Right cardiac atrium (tissue), 5 donors: ENCODE data around the gene ST6GALNAC6. TPM values are rescaled to one million over a fixed set of nuclear protein-coding genes. Genes with fewer than 3 reads are reported as not detected.
"Not testable (repeated sequence)": the region's sequence is repeated elsewhere in the genome, so short reads cannot be mapped to it uniquely, and the experiment has no call there.

ENCODE experiments used
- ATAC-seq, 2 donors: fragments of 200-7000 bp; cut with Tn5 transposase; one replicate each; pipeline versions ENCODE4 v1.8.0 to v1.9.1; 2020; ENCODE audit warnings: moderate library complexity in 2 of 2, mild to moderate bottlenecking in 1 of 2
- DNase-seq, 3 donors: peaks; one replicate each; pipeline ENCODE4 v3.0.0-alpha.2; 2020
- H3K27ac ChIP-seq: one replicate; pipeline ENCODE4 v1.5.1; 2013; ENCODE audit warnings: mild to moderate bottlenecking, low read length, control low read depth, moderate library complexity
- H3K27me3 ChIP-seq: one replicate; pipeline ENCODE4 v1.6.1; 2013; ENCODE audit not compliant: control insufficient read depth, insufficient read depth
- H3K4me1 ChIP-seq: one replicate; pipeline ENCODE4 v1.6.1; 2013; ENCODE audit warnings: low read length; ENCODE audit not compliant: control insufficient read depth, insufficient read depth
- H3K4me3 ChIP-seq: one replicate; pipeline ENCODE4 v1.5.1; 2013; ENCODE audit warnings: low read length, control low read depth
- H3K9me3 ChIP-seq: one replicate; pipeline ENCODE4 v1.6.1; 2013; ENCODE audit warnings: low read length; ENCODE audit not compliant: control insufficient read depth
- WGBS: extraction: QIAGEN DNeasy Blood & Tissue Kit; methylation state at CpG from one replicate; pipeline ENCODE4 v1.1.7; 2013; 5-methylcytosine and 5-hydroxymethylcytosine counted together
- intact Hi-C, 4 donors: fragments of 100-400 bp; cut with DNase I; formaldehyde crosslinking; loops; one replicate each; pipeline versions ENCODE4 v1.11.0 to v1.14.0; 2022 to 2023
- microRNA-seq, 2 donors: library from miRNA; unstranded; fragments of <30 nt; microRNA quantifications; one replicate each; pipeline ENCODE4 v1.2.0, GENCODE V29; 2020 to 2021
- polyA plus RNA-seq: library from polyadenylated mRNA; stranded (reverse); fragments of 200-250 nt; gene quantifications from one replicate; pipeline ENCODE4 v1.2.3, GENCODE V29; 2013
- total RNA-seq, 4 donors: library from RNA; stranded (reverse); fragmentation: NEBNext Ultra II Directional; extraction: Animal tissue kit (Norgen Biotek cat#: 25700); gene quantifications; one replicate each; pipeline ENCODE4 v1.2.1, GENCODE V29; 2021
- donor health status: healthy with polysubstance abuse.
- donor health status: DM: no; HTN: yes; CAD: no.
- donor health status: DM: no; HTN: no; CAD: no.
- donor health status: DM: no; HTN: yes; CAD: no; lungs with severe emphysema.
- donor health status: DM: yes; HTN: yes; CAD: no.

Gene ST6GALNAC6
- total and polyA plus RNA-seq, 5 donors = 55.9 to 73.7 (median 65.1) TPM

DNA sequence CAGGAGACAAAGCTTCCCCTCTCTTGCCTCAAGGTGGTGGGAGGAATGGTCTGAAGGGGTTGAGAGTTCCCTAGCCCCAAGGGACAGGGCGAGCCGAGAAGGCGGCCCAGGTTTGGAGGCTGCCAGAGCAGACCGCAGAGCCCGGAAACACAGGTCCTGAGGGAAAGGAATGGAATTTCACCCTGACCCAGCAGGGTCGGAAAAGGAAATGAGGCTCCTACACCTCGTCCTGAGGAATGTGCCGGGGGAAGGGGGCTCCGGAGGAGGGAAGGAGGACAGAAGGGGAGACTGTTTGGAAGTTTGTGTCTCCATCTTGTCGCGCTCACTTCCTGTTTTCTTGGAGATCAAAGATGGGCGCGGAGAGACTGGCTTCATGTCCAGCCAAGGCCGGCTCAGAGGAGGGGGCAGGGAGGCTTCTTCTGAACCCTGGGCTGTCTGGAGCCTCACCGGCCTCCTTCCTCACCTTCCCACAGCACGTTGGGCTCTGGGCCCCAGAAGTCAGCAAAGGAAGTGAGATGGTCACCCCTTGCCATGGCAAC, 54.5 kb downstream of the ST6GALNAC6 start:
- H3K9me3 ChIP-seq = no peaks in the 10 kb centered on the region
- ATAC-seq = peak; percentile 44 to 59
- peak; percentile 72 to 84 (median 83) for DNase-seq
- intact Hi-C loops = no loop called here
- no peaks in the 10 kb centered on the region for H3K27me3 ChIP-seq
- peak overlapping the region; percentile 2 for H3K4me3 ChIP-seq
- WGBS = 36% methylated on average over 16 of the region's 16 CpGs
- H3K4me1 ChIP-seq = peaks cover 17% of the 10 kb centered on the region
- H3K27ac ChIP-seq = peak overlapping the region; percentile 89

DNA sequence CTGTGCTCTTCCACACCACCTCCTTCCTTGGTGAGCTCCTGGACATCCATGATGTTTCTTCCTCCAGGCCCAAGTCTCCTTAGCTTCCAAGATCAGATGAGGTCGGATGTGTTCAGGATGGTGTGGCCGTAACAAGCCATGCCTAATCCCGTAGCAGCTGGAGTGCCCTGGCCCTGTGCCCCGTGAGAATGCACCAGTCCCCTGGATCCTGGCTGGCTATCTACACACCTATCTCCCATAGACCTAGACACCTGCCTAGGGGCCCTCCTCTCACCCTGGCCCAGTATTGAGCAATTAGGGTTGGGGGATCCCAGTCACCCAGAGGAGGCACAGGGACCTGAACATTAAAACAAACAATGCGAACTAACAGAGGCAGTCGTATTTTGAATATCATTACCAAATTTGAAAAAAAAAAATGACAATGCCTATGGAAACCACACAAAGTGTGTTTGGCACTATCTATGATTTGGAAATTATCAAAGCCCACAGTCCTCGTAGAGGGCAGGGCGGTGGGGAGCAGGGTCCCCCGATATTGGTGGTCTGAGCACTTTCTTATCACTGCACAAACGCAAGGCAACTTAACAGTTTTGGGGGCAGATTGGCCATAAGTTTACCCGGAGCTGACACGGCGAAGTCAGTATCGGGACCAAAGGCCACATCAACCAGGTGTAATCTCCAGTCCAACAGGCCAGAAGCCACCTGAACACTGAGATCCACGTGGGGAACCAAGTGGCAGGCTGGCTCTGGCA, 58.1 kb downstream of the ST6GALNAC6 start:
- no peak for DNase-seq
- Histone ChIP-seq H3K27ac (peak overlapping the region; percentile 37), H3K4me1 (peaks cover 35% of the 10 kb centered on the region), H3K9me3 (no peaks in the 10 kb centered on the region), H3K4me3 (no peak overlapping the region), H3K27me3 (no peaks in the 10 kb centered on the region)
- WGBS = 59% methylated on average over 15 of the region's 15 CpGs
- intact Hi-C loops = no loop called here
- ATAC-seq = no peak

DNA sequence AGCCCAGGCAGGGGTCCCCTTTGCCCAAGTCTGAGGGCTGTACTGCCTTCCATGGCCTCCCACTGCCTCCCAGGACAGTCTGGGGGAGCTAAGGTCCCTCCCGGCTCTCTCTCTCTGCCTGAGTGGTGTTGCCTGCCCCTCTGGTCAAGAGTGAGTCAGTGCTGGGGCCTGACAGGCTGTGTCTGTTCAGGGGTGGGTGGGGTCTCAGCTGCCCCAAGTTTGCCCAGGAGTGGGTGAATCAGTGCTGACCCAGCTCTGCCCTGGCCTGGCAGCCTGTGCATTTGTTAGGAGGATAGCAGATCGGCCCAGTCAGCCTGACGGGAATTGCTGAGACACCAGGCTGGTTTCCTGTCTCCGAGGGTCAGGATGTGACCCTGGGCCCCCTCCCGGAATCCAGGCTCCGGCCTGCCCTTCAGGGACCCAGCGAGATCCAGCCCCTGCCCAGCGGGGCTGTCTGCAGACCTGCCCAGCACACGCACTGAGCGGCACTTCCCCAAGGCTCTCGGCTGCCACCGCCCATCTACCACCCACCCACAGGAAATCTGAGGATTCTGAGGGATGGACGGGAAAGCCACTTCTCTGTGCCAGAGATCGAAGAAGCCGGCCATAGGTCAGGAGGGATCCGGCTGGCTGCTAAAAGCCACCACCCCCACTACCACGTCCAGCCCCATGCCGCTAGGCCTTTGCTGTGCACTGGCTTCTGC, 60.9 kb downstream of the ST6GALNAC6 start:
- DNase-seq (peak; percentile 92 to 95 (median 93)), ATAC-seq (peak; percentile 86 to 91)
- H3K4me3 ChIP-seq = no peak overlapping the region
- H3K4me1 ChIP-seq = peaks cover 40% of the 10 kb centered on the region
- H3K27me3 ChIP-seq = no peaks in the 10 kb centered on the region
- 22% methylated on average over 18 of the region's 18 CpGs for WGBS
- intact Hi-C loops = no loop called here
- peak overlapping the region; percentile 92 for H3K27ac ChIP-seq
- H3K9me3 ChIP-seq = no peaks in the 10 kb centered on the region

DNA sequence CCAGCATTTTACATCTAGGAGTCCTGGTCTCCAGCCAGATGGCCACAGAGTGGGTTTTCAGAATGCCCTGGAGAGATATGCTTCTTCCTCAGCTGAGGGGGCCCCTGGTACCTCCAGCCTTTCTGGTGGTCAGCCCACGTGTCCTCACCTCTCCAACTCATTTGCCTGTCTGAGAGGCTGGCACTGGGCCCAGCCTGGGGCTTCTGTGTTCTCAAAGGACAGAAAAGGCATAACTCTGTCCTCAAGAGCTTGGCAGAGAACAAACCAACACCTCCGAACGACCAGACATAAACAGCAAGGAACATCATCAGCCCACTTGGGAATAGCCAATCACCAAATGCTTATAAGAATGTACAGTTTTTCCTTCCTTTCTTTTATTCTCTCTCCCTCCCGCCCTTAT, 62.1 kb downstream of the ST6GALNAC6 start:
- intact Hi-C loops = no loop called here
- H3K4me3 ChIP-seq = no peak overlapping the region
- DNase-seq (peak in 2 of 3 donors; percentile 77 to 85), ATAC-seq (no peak)
- no peaks in the 10 kb centered on the region for H3K9me3 ChIP-seq
- 32% methylated on average over 4 of the region's 4 CpGs for WGBS
- peak overlapping the region; percentile 92 for H3K27ac ChIP-seq
- no peaks in the 10 kb centered on the region for H3K27me3 ChIP-seq
- peaks cover 41% of the 10 kb centered on the region for H3K4me1 ChIP-seq

DNA sequence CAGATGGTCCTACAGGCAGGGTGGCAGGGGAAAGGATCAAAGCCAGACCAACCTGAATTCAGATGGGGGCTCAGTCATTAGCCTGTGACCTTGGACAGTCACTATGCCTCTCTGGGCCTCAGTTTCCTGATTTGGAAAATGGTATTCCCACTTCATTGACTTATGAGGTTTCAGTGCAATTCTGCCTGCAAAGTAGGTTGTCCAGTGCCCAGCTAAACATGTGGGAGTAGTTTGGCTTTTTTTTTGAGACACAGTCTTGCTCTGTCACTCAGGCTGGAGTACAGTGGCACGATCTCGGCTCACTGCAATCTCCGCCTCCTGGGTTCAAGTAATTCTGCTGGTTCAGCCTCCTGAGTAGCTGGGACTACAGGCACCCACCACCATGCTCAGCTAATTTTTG, 62.8 kb downstream of the ST6GALNAC6 start:
- H3K4me3 ChIP-seq, H3K27me3 ChIP-seq, H3K9me3 ChIP-seq, ATAC-seq, intact Hi-C loops, DNase-seq: not testable (repeated sequence)
- 48% methylated on average over 3 of the region's 3 CpGs for WGBS
- Histone ChIP-seq H3K4me1 (peaks cover 42% of the 10 kb centered on the region), H3K27ac (peak overlapping the region; percentile 61)

DNA sequence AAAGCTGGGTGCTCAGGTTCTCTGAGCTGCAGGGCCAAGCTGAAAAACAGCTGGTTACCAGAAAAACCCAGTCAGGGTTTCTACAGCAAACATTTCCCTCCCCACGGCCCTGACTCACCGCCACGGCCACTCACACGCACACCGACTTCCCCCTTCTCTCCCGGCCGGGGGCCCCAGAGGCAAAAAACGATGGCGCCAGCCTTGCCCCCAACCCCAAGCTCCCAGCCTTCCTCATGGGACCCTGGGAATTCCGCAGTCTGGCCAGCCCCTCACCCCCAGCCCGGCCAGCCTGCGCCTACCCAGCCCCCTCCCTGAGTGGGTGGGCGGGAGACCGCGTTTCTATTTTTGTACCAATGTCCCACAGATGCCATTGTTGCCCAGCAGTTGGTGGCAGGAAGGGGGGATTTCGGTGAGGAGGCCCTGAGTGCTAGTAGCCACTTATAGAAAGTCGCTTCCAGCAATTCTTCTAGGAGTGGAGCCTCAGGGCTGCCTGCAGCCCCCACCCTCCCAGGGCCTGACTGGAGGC, 63.3 kb downstream of the ST6GALNAC6 start:
- ATAC-seq (peak in 1 of 2 donors; percentile 1), DNase-seq (peak; percentile 75 to 84 (median 79))
- WGBS = 10% methylated on average over 17 of the region's 17 CpGs
- Histone ChIP-seq H3K27ac (peak overlapping the region; percentile 61), H3K4me1 (peaks cover 39% of the 10 kb centered on the region), H3K9me3 (no peaks in the 10 kb centered on the region), H3K27me3 (no peaks in the 10 kb centered on the region), H3K4me3 (peak overlapping the region; percentile 10)
- intact Hi-C loops = no loop called here

Small RNA genes lying within 50 kb of the gene (microRNA-seq; reads per million reads assigned to microRNA genes)
- gene MIR4672 = 0 reads per million in 2 donors

Other genes with a start within 250 kb of the ST6GALNAC6 start
- gene CFAP157, start 192.6 kb downstream of the ST6GALNAC6 start, total RNA-seq = not detected
- gene CFAP157, start 192.6 kb downstream of the ST6GALNAC6 start, polyA plus RNA-seq = 0.18 TPM
- gene PTRH1, start 183.9 kb downstream of the ST6GALNAC6 start, total RNA-seq = 10 to 100 TPM in 3 of 4 donors, 1 to 10 TPM in 1; 8.7 to 15.0 (median 11.6) TPM
- 16.3 TPM for gene PTRH1, start 183.9 kb downstream of the ST6GALNAC6 start, polyA plus RNA-seq
- gene TTC16, start 183.5 kb downstream of the ST6GALNAC6 start, total RNA-seq = under 1 TPM in 3 of 4 donors, not detected in 1; 0.06 to 0.14 (median 0.11) TPM
- 0.14 TPM for gene TTC16, start 183.5 kb downstream of the ST6GALNAC6 start, polyA plus RNA-seq
- 1 to 10 TPM; 3.1 to 3.9 (median 3.5) TPM for gene TOR2A, start 164.3 kb downstream of the ST6GALNAC6 start, total RNA-seq
- 3.7 TPM for gene TOR2A, start 164.3 kb downstream of the ST6GALNAC6 start, polyA plus RNA-seq
- 10 to 100 TPM in 3 of 4 donors, 1 to 10 TPM in 1; 9.4 to 15.5 (median 12.7) TPM for gene SH2D3C, start 120.9 kb downstream of the ST6GALNAC6 start, total RNA-seq
- 17.4 TPM for gene SH2D3C, start 120.9 kb downstream of the ST6GALNAC6 start, polyA plus RNA-seq
- 10 to 100 TPM; 49.0 to 62.5 (median 58.6) TPM for gene CDK9, start 113.6 kb downstream of the ST6GALNAC6 start, total RNA-seq
- 37.3 TPM for gene CDK9, start 113.6 kb downstream of the ST6GALNAC6 start, polyA plus RNA-seq
- gene FPGS, start 96.7 kb downstream of the ST6GALNAC6 start, total RNA-seq = 10 to 100 TPM; 34.1 to 53.1 (median 45.6) TPM
- gene FPGS, start 96.7 kb downstream of the ST6GALNAC6 start, polyA plus RNA-seq = 30.1 TPM
- gene ENG, start 44.9 kb downstream of the ST6GALNAC6 start, total RNA-seq = 100 to 1,000 TPM; 275 to 462 (median 364) TPM
- 362 TPM for gene ENG, start 44.9 kb downstream of the ST6GALNAC6 start, polyA plus RNA-seq
- gene AK1, start 21.9 kb downstream of the ST6GALNAC6 start, total RNA-seq = 100 to 1,000 TPM; 630 to 722 (median 659) TPM
- 811 TPM for gene AK1, start 21.9 kb downstream of the ST6GALNAC6 start, polyA plus RNA-seq
- 10 to 100 TPM; 26.3 to 36.7 (median 32.3) TPM for gene ST6GALNAC4, start 17.4 kb upstream of the ST6GALNAC6 start, total RNA-seq
- 24.3 TPM for gene ST6GALNAC4, start 17.4 kb upstream of the ST6GALNAC6 start, polyA plus RNA-seq
- gene PIP5KL1, start 31.2 kb upstream of the ST6GALNAC6 start, total RNA-seq = 1 to 10 TPM in 1 of 4 donors, under 1 TPM in 1, not detected in 2; 0.29 to 1.3 TPM
- gene PIP5KL1, start 31.2 kb upstream of the ST6GALNAC6 start, polyA plus RNA-seq = 0.29 TPM
- gene DPM2, start 38.3 kb upstream of the ST6GALNAC6 start, total RNA-seq = 10 to 100 TPM; 13.6 to 20.0 (median 16.0) TPM
- 16.4 TPM for gene DPM2, start 38.3 kb upstream of the ST6GALNAC6 start, polyA plus RNA-seq
- 10 to 100 TPM; 23.1 to 35.1 (median 31.6) TPM for gene EEIG1, start 81.4 kb upstream of the ST6GALNAC6 start, total RNA-seq
- 12.7 TPM for gene EEIG1, start 81.4 kb upstream of the ST6GALNAC6 start, polyA plus RNA-seq
- 1 to 10 TPM; 6.1 to 8.7 (median 6.4) TPM for gene NAIF1, start 167.7 kb upstream of the ST6GALNAC6 start, total RNA-seq
- gene NAIF1, start 167.7 kb upstream of the ST6GALNAC6 start, polyA plus RNA-seq = 5.0 TPM
- 10 to 100 TPM in 1 of 4 donors, 1 to 10 TPM in 3; 6.3 to 16.1 (median 7.0) TPM for gene SLC25A25, start 168.6 kb upstream of the ST6GALNAC6 start, total RNA-seq
- 5.8 TPM for gene SLC25A25, start 168.6 kb upstream of the ST6GALNAC6 start, polyA plus RNA-seq
- gene PTGES2, start 228.1 kb upstream of the ST6GALNAC6 start, total RNA-seq = 100 to 1,000 TPM; 122 to 128 (median 126) TPM
- 162 TPM for gene PTGES2, start 228.1 kb upstream of the ST6GALNAC6 start, polyA plus RNA-seq
- gene LCN2, start 249.8 kb upstream of the ST6GALNAC6 start, total RNA-seq = not detected
- 0.16 TPM for gene LCN2, start 249.8 kb upstream of the ST6GALNAC6 start, polyA plus RNA-seq